IPS-18a (cell line): ENCODE data around the gene PLCB4.

Experiments
- H3K27ac ChIP-seq: one replicate; pipeline ENCODE4 v1.5.1; 2013; ENCODE audit warnings: low read length
- H3K27me3 ChIP-seq: one replicate; pipeline ENCODE4 v1.6.1; 2013; ENCODE audit warnings: mild to moderate bottlenecking, low read length; ENCODE audit not compliant: control insufficient read depth, insufficient read depth
- H3K36me3 ChIP-seq: one replicate; pipeline ENCODE4 v1.6.1; 2013; ENCODE audit warnings: low read depth, low read length; ENCODE audit not compliant: control insufficient read depth
- H3K4me1 ChIP-seq: one replicate; pipeline ENCODE4 v1.6.1; 2013; ENCODE audit warnings: low read depth, low read length; ENCODE audit not compliant: control insufficient read depth
- H3K4me3 ChIP-seq: one replicate; pipeline ENCODE4 v1.5.1; 2013; ENCODE audit warnings: low read length
- H3K9ac ChIP-seq: one replicate; pipeline ENCODE4 v1.6.1; 2013; ENCODE audit warnings: mild to moderate bottlenecking, low read length, moderate library complexity
- H3K9me3 ChIP-seq: one replicate; pipeline ENCODE4 v1.6.1; 2013; ENCODE audit warnings: low read depth, low read length; ENCODE audit not compliant: control insufficient read depth

The PLCB4 gene

DNA sequence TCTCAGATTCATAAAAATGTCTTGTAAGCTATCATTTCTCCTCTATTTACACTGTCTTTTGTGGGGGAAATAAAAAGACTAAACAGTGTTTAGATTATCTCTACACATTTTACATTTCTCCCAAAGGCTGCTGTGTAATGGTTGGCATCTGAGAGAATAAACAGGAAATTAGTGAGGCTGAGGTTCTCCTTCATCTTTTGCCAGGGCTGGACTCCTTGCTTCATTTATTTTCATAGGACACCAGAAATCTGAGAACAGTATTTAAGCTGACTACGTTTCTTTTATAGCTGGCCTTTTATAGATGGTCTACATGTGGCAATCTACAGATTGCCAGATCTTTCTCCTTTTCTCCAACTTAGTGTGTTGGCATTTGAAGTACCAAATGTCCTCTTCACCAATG, 41.5 kb downstream of the PLCB4 start:
- no peak overlapping the region for H3K27ac ChIP-seq
- H3K4me3 ChIP-seq: no peak overlapping the region
- no peaks in the 10 kb centered on the region for H3K9me3 ChIP-seq
- no peaks in the 10 kb centered on the region for H3K27me3 ChIP-seq
- no peaks in the 10 kb centered on the region for H3K4me1 ChIP-seq
- H3K9ac ChIP-seq: no peak overlapping the region
- H3K36me3 ChIP-seq: no peaks in the 10 kb centered on the region

DNA sequence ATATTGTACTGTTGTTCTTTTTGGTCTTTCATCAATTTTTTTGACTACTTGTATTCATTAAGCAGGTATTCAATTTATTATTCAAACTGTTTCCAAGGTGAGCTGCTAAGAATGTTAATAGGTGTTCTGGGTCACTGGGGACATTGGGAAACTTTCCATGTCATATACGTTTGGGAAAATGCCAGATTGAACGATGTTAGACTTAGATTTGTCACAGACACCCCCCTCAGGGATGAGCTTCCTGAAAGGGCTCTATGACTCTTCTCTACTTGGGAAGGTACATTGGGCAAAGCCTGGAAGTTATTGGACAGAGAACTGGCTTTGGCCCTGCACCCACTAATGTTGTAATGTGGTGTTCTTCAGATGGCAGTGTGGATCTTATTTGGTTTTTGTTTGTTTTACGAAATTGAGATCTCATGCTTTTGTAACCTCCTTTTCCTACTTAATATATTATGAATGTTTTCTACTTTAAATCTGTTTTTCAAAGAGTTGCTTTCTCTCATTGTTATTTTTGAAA, 42.1 kb downstream of the PLCB4 start:
- no peak overlapping the region for H3K27ac ChIP-seq
- no peak overlapping the region for H3K9ac ChIP-seq
- H3K27me3 ChIP-seq: no peaks in the 10 kb centered on the region
- no peak overlapping the region for H3K4me3 ChIP-seq
- H3K36me3 ChIP-seq: no peaks in the 10 kb centered on the region
- H3K9me3 ChIP-seq: no peaks in the 10 kb centered on the region
- no peaks in the 10 kb centered on the region for H3K4me1 ChIP-seq

- no peaks in the 10 kb centered on the region for H3K9me3 ChIP-seq
These were observed 43.9 kb downstream of the PLCB4 start for GRCh38 chr20:9112541-9113515.

DNA sequence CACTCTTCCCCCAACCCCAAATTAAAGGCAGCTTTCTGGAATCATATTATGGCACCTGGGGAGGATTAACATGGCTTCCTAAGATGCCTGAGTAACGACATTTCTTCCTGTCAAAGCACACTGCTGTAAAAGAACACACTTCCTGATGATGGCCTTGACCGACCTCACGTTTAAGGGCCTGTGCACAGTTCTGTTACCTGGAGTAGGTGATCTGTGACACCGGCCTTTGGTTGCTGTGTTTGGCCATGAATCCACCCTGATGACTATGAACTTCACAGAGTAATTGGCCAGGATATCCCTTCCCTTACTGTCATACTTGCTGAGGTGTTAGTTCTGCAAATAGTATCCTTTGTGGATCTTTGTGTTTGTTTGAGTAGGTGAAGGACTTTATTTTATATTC, 45.8 kb downstream of the PLCB4 start:
- Histone ChIP-seq H3K4me1 (no peaks in the 10 kb centered on the region), H3K27me3 (no peaks in the 10 kb centered on the region), H3K9ac (no peak overlapping the region)

More at GRCh38 chr20:9112541-9113515, 43.9 kb downstream of the PLCB4 start:
- H3K27ac ChIP-seq: no peak overlapping the region
- H3K9ac ChIP-seq: no peak overlapping the region
- H3K4me3 ChIP-seq: no peak overlapping the region
- H3K36me3 ChIP-seq: no peaks in the 10 kb centered on the region
- H3K4me1 ChIP-seq: no peaks in the 10 kb centered on the region
- H3K27me3 ChIP-seq: no peaks in the 10 kb centered on the region

DNA sequence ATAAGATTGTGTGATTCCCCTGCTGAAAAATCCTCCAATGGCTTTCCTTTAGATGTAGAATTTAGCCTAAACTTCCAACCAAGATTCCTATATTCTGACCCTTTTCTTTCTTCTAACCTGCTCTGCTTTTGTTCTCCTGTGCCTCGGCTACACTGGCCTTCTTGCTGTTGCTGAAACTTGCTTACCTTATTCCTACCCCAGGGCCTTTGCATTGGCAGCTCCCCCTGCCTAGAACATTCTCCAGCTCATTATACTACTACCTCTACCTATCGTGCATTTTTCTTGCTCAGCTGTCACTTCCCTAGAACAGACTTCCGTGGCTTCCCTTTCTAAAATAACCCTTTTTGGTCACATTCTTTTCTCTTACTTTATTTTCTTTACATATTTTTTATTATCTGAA, 48.7 kb downstream of the PLCB4 start:
- H3K27ac ChIP-seq: no peak overlapping the region
- H3K9ac ChIP-seq: no peak overlapping the region

More for the DNA sequence above, 45.8 kb downstream of the PLCB4 start:
- Histone ChIP-seq H3K9me3 (no peaks in the 10 kb centered on the region), H3K4me3 (no peak overlapping the region), H3K36me3 (no peaks in the 10 kb centered on the region), H3K27ac (no peak overlapping the region)

DNA sequence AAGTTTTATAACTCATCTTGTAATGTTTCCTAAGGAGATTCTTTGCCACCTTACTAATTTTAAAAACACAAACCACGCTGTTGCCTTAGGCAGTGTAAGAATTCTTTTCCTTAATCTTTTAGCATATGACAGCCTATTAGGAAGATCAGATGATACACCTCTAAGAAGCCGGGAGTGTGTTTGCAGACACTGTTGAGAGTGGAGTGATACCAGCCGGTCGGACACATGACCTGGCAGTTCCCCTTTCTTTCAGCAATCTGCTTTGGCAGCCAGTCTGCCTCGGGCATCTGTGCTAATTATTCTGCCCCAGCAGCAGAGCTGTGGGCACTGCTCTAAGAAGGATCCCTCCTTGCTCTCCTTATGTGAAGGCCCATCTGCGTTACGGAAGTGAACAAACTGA, 50.9 kb downstream of the PLCB4 start:
- H3K9ac ChIP-seq: no peak overlapping the region
- H3K27me3 ChIP-seq: no peaks in the 10 kb centered on the region
- H3K27ac ChIP-seq: no peak overlapping the region
- no peak overlapping the region for H3K4me3 ChIP-seq
- H3K9me3 ChIP-seq: no peaks in the 10 kb centered on the region
- no peaks in the 10 kb centered on the region for H3K36me3 ChIP-seq
- H3K4me1 ChIP-seq: no peaks in the 10 kb centered on the region

More for the DNA sequence above, 48.7 kb downstream of the PLCB4 start:
- Histone ChIP-seq H3K9me3 (no peaks in the 10 kb centered on the region), H3K27me3 (no peaks in the 10 kb centered on the region), H3K4me1 (no peaks in the 10 kb centered on the region), H3K4me3 (no peak overlapping the region), H3K36me3 (no peaks in the 10 kb centered on the region)

DNA sequence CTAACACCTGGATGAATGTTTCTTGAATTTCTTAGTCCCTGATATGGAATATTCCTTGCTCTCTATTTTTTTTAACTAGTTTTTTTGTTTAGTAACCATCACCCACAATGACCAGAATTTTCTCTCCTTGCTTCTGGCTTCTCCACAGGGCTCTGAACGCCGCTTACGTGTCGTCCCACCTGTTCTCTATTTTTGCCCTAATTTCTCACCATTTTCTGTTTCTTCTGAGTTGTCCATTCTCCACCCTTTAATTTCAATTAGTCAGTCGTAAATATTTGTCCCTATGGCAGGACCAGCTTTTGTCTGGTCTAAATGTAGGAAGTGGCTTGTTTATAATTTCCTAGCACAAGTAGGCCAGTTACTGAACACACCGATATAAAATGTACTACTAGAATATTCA, 52.3 kb downstream of the PLCB4 start:
- Histone ChIP-seq H3K4me1 (no peaks in the 10 kb centered on the region), H3K27me3 (no peaks in the 10 kb centered on the region), H3K27ac (no peak overlapping the region), H3K9me3 (no peaks in the 10 kb centered on the region), H3K9ac (no peak overlapping the region), H3K36me3 (no peaks in the 10 kb centered on the region), H3K4me3 (no peak overlapping the region)

DNA sequence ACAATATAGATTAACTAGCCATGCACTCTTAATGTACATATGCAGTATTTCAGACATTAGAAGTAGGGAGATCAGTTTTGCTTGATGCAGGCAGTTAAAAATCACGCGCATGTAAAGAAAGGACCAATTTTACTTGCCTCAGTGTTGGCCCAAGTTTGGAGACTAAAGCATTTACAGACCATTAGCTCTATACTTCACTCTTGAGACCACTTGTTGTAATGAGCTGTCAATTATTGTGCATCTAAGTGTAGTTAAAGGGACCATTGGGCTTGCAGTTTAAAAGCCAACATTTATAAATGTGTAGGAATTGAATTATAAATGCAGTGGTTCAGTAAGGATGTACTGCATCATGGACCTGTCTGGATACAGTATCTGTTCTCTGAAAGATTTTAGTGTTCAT, 53.7 kb downstream of the PLCB4 start:
- Histone ChIP-seq H3K4me1 (no peaks in the 10 kb centered on the region), H3K36me3 (no peaks in the 10 kb centered on the region), H3K9me3 (no peaks in the 10 kb centered on the region), H3K4me3 (no peak overlapping the region), H3K27me3 (no peaks in the 10 kb centered on the region), H3K27ac (no peak overlapping the region), H3K9ac (no peak overlapping the region)

GRCh38 chr20:9126527-9126926, 57.6 kb downstream of the PLCB4 start:
- Histone ChIP-seq H3K4me1 (no peaks in the 10 kb centered on the region), H3K36me3 (no peaks in the 10 kb centered on the region), H3K27me3 (no peaks in the 10 kb centered on the region), H3K9ac (no peak overlapping the region), H3K9me3 (no peaks in the 10 kb centered on the region), H3K27ac (no peak overlapping the region), H3K4me3 (no peak overlapping the region)

DNA sequence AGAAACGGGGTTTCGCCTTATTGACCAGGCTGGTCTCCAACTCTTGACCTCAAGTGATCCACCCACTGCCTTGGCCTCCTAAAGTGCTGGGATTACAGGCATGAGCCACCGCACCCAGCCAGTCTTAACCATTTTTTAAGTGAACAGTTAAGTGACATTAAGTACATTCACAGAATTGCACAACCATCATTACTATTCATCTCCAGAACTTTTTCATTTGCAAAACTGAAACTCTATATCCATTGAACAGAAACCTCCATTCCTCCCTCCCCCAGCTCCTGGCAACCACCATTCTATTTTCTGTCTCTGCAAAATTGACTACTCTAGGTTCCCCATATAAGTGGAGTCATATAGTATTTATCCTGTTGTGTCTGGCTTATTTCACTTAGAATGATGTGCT, 59.7 kb downstream of the PLCB4 start:
- Histone ChIP-seq H3K4me3 (no peak overlapping the region), H3K36me3 (no peaks in the 10 kb centered on the region), H3K27me3 (no peaks in the 10 kb centered on the region), H3K9ac (no peak overlapping the region), H3K9me3 (no peaks in the 10 kb centered on the region), H3K4me1 (no peaks in the 10 kb centered on the region), H3K27ac (no peak overlapping the region)

- Histone ChIP-seq H3K4me3 (no peak overlapping the region), H3K27ac (no peak overlapping the region), H3K9me3 (no peaks in the 10 kb centered on the region), H3K9ac (no peak overlapping the region), H3K4me1 (no peaks in the 10 kb centered on the region), H3K27me3 (no peaks in the 10 kb centered on the region), H3K36me3 (no peaks in the 10 kb centered on the region)
These were observed 60.9 kb downstream of the PLCB4 start for GRCh38 chr20:9129756-9130155.

DNA sequence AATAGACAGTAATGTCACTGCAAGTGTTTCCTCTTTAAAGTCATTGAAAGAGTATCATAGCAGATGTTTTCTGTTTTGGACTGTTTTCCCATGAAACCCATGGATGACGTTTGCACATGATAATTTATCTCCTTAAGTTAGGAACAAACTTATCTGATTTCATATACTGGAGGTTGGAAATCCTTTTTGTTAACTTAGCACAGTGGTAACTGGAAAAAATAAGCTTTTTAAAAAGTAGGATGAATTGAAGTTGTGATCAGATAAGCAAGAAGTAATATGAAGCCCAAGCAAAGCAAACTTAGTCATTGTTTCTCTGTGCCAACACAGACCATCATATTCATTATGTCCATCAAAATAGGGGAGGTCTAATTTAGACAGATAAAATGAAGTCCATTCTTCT, 61.6 kb downstream of the PLCB4 start:
- H3K27ac ChIP-seq: no peak overlapping the region
- H3K36me3 ChIP-seq: no peaks in the 10 kb centered on the region
- H3K4me3 ChIP-seq: no peak overlapping the region
- no peak overlapping the region for H3K9ac ChIP-seq
- no peaks in the 10 kb centered on the region for H3K27me3 ChIP-seq
- no peaks in the 10 kb centered on the region for H3K9me3 ChIP-seq
- H3K4me1 ChIP-seq: no peaks in the 10 kb centered on the region
